ENCODE measurements around the gene CCDC30. TPM values are rescaled to one million over a fixed set of nuclear protein-coding genes. Genes with fewer than 3 reads are reported as not detected.

CCDC30 gene
- total and polyA plus RNA-seq, 9 of the 15 experiments (the other 6 are each of a cell fraction or from before 2014, with no cell fraction given) = 0.05 to 0.91 (median 0.24) TPM

- peak; percentile 88 for ATAC-seq
- intact Hi-C loops (cut with micrococcal nuclease) = no loop called here
Measured at GRCh38 chr1:42479621-42480020, 16.5 kb downstream of the CCDC30 start.

More at GRCh38 chr1:42479621-42480020, 16.5 kb downstream of the CCDC30 start:
- in situ Hi-C loops (cut with MboI) = no loop called here
- WGBS (ENCODE audit: insufficient coverage, low coverage, missing lambda C conversion rate) = 9% methylated on average over 4 of the region's 4 CpGs
- Histone ChIP-seq H3K9ac (ENCODE audit: insufficient read depth in 1 of 2, low read depth in 2 of 2, low read length in 2 of 2) (no peak overlapping the region), H3K27me3 (ENCODE audit: control insufficient read depth in 2 of 2, insufficient read depth in 2 of 2, low read length in 2 of 2) (0 out of 5 replicates have a peak, but pooled peaks cover 0 to 4% of the 10 kb centered on the region in 2 experiments), H2AFZ (ENCODE audit: low read depth, low read length) (no peak overlapping the region), H3K9me1 (ENCODE audit: control insufficient read depth, insufficient read depth, low read length) (no peaks in the 10 kb centered on the region), H3K9me3 (replicated peaks; ENCODE audit: control insufficient read depth, insufficient read depth, low read depth, low read length) (no peaks in the 10 kb centered on the region), H3K4me2 (ENCODE audit: insufficient read depth, low read length) (no peak overlapping the region), H3K36me3 (ENCODE audit: control insufficient read depth, insufficient read depth, low read length) (no peaks in the 10 kb centered on the region), H3K27ac (ENCODE audit: extremely low read depth, low read depth, low read length) (no peak overlapping the region), H4K20me1 (replicated peaks; ENCODE audit: control insufficient read depth, insufficient read depth, low read length) (no peaks in the 10 kb centered on the region), H3K79me2 (ENCODE audit: control insufficient read depth, insufficient read depth, low read length) (no peaks in the 10 kb centered on the region), H3K4me3 (no peak overlapping the region), H3K4me1 (replicated peaks in 1 of 2; ENCODE audit: control insufficient read depth in 2 of 2, insufficient read depth in 2 of 2, low read length in 2 of 2) (no peaks in the 10 kb centered on the region)
- no TSS peak for BruUV-seq (replicated peaks)
- ChIA-PET CTCF (ENCODE audit: low intra/inter-chr PET ratio) (no interaction called here), POLR2A (no interaction called here)
- TF ChIP-seq ZNF449 (CRISPR knock-in tag; IDR thresholded peaks at IDR 0.05) (no peak), CTCFL (IDR thresholded peaks at IDR 0.05; ENCODE audit: borderline replicate concordance, insufficient read depth, low read depth, low read length, poor library complexity, severe bottlenecking) (peak; percentile 43), CEBPG (CRISPR knock-in tag; IDR thresholded peaks at IDR 0.05) (no peak), CEBPG (tag; conservative IDR thresholded peaks at IDR 0.05 in 1 of 2, IDR thresholded peaks at IDR 0.05 in 1 of 2) (no peak), CTCF (IDR thresholded peaks at IDR 0.05 in 2 of 3, conservative IDR thresholded peaks at IDR 0.05 in 1 of 3; ENCODE audit: insufficient read depth in 2 of 3, low read depth in 1 of 3, low read length in 3 of 3) (peak in 2 of 3 experiments; percentile 12 to 37; a peak in 2 of 6 replicates)
- DNase-seq (ENCODE audit: extremely low read depth in 1 of 4, low spot score in 3 of 4) (peak in 3 of 4 experiments; percentile 15 to 29 (median 17)), FAIRE-seq (no peak)
